IPS-20b (cell line): Measurements from ENCODE around the gene PLXNA3.

Experiments used
- H3K27ac ChIP-seq: one replicate; pipeline ENCODE4 v1.5.1; 2013; ENCODE audit warnings: low read length
- H3K27me3 ChIP-seq: 2 replicates; pipeline ENCODE4 v1.6.1; 2013; ENCODE audit warnings: mild to moderate bottlenecking, low read length, inconsistent platforms; ENCODE audit not compliant: insufficient read depth
- H3K36me3 ChIP-seq: 2 replicates; pipeline ENCODE4 v1.6.1; 2013; ENCODE audit warnings: low read depth, mild to moderate bottlenecking, inconsistent platforms, low read length, moderate library complexity; ENCODE audit not compliant: insufficient read depth
- H3K4me1 ChIP-seq: 2 replicates; pipeline ENCODE4 v1.6.1; 2013; ENCODE audit warnings: mild to moderate bottlenecking, control low read depth, inconsistent platforms, low read length, moderate library complexity; ENCODE audit not compliant: insufficient read depth
- H3K4me3 ChIP-seq: 2 replicates; pipeline ENCODE4 v1.5.1; 2013; ENCODE audit warnings: mild to moderate bottlenecking, low read length, inconsistent platforms
- H3K9ac ChIP-seq: 2 replicates; pipeline ENCODE4 v1.6.1; 2013; ENCODE audit warnings: low read depth, mild to moderate bottlenecking, inconsistent platforms, low read length, moderate library complexity
- H3K9me3 ChIP-seq: 2 replicates; pipeline ENCODE4 v1.6.1; 2013; ENCODE audit warnings: mild to moderate bottlenecking, low read depth, low read length, inconsistent platforms; ENCODE audit not compliant: insufficient read depth

The PLXNA3 gene

GRCh38 chrX:154444755-154445246, 13.3 kb upstream of the PLXNA3 start:
- Histone ChIP-seq H3K36me3 (peaks cover 28% of the 10 kb centered on the region; the same call in 1 of the 2 replicates), H3K4me3 (peak overlapping the region; percentile 63), H3K4me1 (no peaks in the 10 kb centered on the region), H3K9ac (peak overlapping the region; percentile 67; the same call in 1 of the 2 replicates), H3K27me3 (no peaks in the 10 kb centered on the region), H3K27ac (no peak overlapping the region), H3K9me3 (no peaks in the 10 kb centered on the region)

- no peak overlapping the region for H3K9ac ChIP-seq
- peaks cover 21% of the 10 kb centered on the region; the same call in 1 of the 2 replicates for H3K36me3 ChIP-seq
- no peak overlapping the region for H3K27ac ChIP-seq
- H3K9me3 ChIP-seq: no peaks in the 10 kb centered on the region
- no peak overlapping the region for H3K4me3 ChIP-seq
- H3K4me1 ChIP-seq: no peaks in the 10 kb centered on the region
- H3K27me3 ChIP-seq: no peaks in the 10 kb centered on the region
Observed at GRCh38 chrX:154445776-154446175, 12.3 kb upstream of the PLXNA3 start.

GRCh38 chrX:154446430-154446829, 11.7 kb upstream of the PLXNA3 start:
- H3K9ac ChIP-seq: no peak overlapping the region

GRCh38 chrX:154448484-154448883, 9.6 kb upstream of the PLXNA3 start:
- H3K9me3 ChIP-seq: no peaks in the 10 kb centered on the region
- H3K27ac ChIP-seq: no peak overlapping the region
- H3K4me3 ChIP-seq: no peak overlapping the region
- 0 out of 2 replicates have a peak, but pooled peaks cover 8% of the 10 kb centered on the region for H3K36me3 ChIP-seq
- H3K9ac ChIP-seq: no peak overlapping the region
- H3K27me3 ChIP-seq: no peaks in the 10 kb centered on the region
- H3K4me1 ChIP-seq: no peaks in the 10 kb centered on the region

More at GRCh38 chrX:154446430-154446829, 11.7 kb upstream of the PLXNA3 start:
- Histone ChIP-seq H3K9me3 (no peaks in the 10 kb centered on the region), H3K4me3 (no peak overlapping the region), H3K36me3 (peaks cover 17% of the 10 kb centered on the region; the same call in 1 of the 2 replicates), H3K4me1 (no peaks in the 10 kb centered on the region), H3K27ac (no peak overlapping the region), H3K27me3 (no peaks in the 10 kb centered on the region)

GRCh38 chrX:154449618-154450017, 8.5 kb upstream of the PLXNA3 start:
- no peak overlapping the region for H3K27ac ChIP-seq
- H3K36me3 ChIP-seq: 0 out of 2 replicates have a peak, but pooled peaks cover 8% of the 10 kb centered on the region
- no peaks in the 10 kb centered on the region for H3K9me3 ChIP-seq
- no peak overlapping the region for H3K4me3 ChIP-seq
- H3K27me3 ChIP-seq: no peaks in the 10 kb centered on the region
- no peaks in the 10 kb centered on the region for H3K4me1 ChIP-seq
- no peak overlapping the region for H3K9ac ChIP-seq

- Histone ChIP-seq H3K4me1 (no peaks in the 10 kb centered on the region), H3K9me3 (no peaks in the 10 kb centered on the region), H3K9ac (no peak overlapping the region), H3K4me3 (no peak overlapping the region), H3K36me3 (0 out of 2 replicates have a peak, but pooled peaks cover 8% of the 10 kb centered on the region), H3K27ac (no peak overlapping the region), H3K27me3 (no peaks in the 10 kb centered on the region)
Observed at GRCh38 chrX:154450312-154450711, 7.8 kb upstream of the PLXNA3 start.

GRCh38 chrX:154452823-154453222, 5.3 kb upstream of the PLXNA3 start:
- peaks cover 5% of the 10 kb centered on the region for H3K27me3 ChIP-seq

GRCh38 chrX:154457491-154458115, 478 bp upstream of the PLXNA3 start:
- no peaks in the 10 kb centered on the region for H3K9me3 ChIP-seq
- H3K27ac ChIP-seq: no peak overlapping the region
- H3K4me3 ChIP-seq: peak overlapping the region; percentile 45; the same call in 1 of the 2 replicates
- H3K4me1 ChIP-seq: no peaks in the 10 kb centered on the region
- no peaks in the 10 kb centered on the region for H3K36me3 ChIP-seq
- H3K27me3 ChIP-seq: peaks cover 5% of the 10 kb centered on the region
- H3K9ac ChIP-seq: no peak overlapping the region

More at GRCh38 chrX:154452823-154453222, 5.3 kb upstream of the PLXNA3 start:
- H3K9me3 ChIP-seq: no peaks in the 10 kb centered on the region
- H3K4me3 ChIP-seq: no peak overlapping the region
- H3K9ac ChIP-seq: no peak overlapping the region
- H3K4me1 ChIP-seq: no peaks in the 10 kb centered on the region
- H3K36me3 ChIP-seq: 0 out of 2 replicates have a peak, but pooled peaks cover 8% of the 10 kb centered on the region
- H3K27ac ChIP-seq: no peak overlapping the region

GRCh38 chrX:154458954-154459778, 1.1 kb downstream of the PLXNA3 start:
- Histone ChIP-seq H3K9ac (peak overlapping the region; percentile 21; the same call in 1 of the 2 replicates), H3K9me3 (no peaks in the 10 kb centered on the region), H3K4me3 (peak overlapping the region; percentile 66), H3K27ac (no peak overlapping the region), H3K36me3 (no peaks in the 10 kb centered on the region), H3K4me1 (no peaks in the 10 kb centered on the region), H3K27me3 (peaks cover 5% of the 10 kb centered on the region)

GRCh38 chrX:154459832-154460231, 1.8 kb downstream of the PLXNA3 start:
- Histone ChIP-seq H3K4me3 (no peak overlapping the region), H3K36me3 (0 out of 2 replicates have a peak, but pooled peaks cover 3% of the 10 kb centered on the region), H3K27me3 (peaks cover 5% of the 10 kb centered on the region), H3K4me1 (no peaks in the 10 kb centered on the region), H3K9ac (no peak overlapping the region), H3K27ac (no peak overlapping the region), H3K9me3 (no peaks in the 10 kb centered on the region)

GRCh38 chrX:154460326-154460725, 2.2 kb downstream of the PLXNA3 start:
- no peak overlapping the region for H3K4me3 ChIP-seq

More at GRCh38 chrX:154460326-154460725, 2.2 kb downstream of the PLXNA3 start:
- Histone ChIP-seq H3K36me3 (0 out of 2 replicates have a peak, but pooled peaks cover 3% of the 10 kb centered on the region), H3K9me3 (no peaks in the 10 kb centered on the region), H3K4me1 (no peaks in the 10 kb centered on the region), H3K27ac (no peak overlapping the region), H3K9ac (no peak overlapping the region), H3K27me3 (peaks cover 5% of the 10 kb centered on the region)
